HepG2 (cell line): Measurements from ENCODE around the gene GRB2. TPM values are rescaled to one million over a fixed set of nuclear protein-coding genes. Genes with fewer than 3 reads are reported as not detected.
A peak's percentile ranks its signal among the peaks of the same experiment; 100 is the strongest.

Experiments used
- ARID5B ChIP-seq: IDR thresholded peaks from 2 replicates; pipeline ENCODE4 v1.4.0; 2020; ENCODE audit warnings: mild to moderate bottlenecking, missing genetic modification reagents
- BCL6 ChIP-seq: IDR thresholded peaks from 2 replicates; pipeline ENCODE4 v1.6.1; 2016; ENCODE audit warnings: missing genetic modification reagents, missing compliant biosample characterization
- BRF2 ChIP-seq: sonication (generic); formaldehyde crosslinking; IDR thresholded peaks from 2 replicates; pipeline ENCODE4 v1.8.1; 2022; ENCODE audit warnings: mild to moderate bottlenecking, missing genetic modification reagents
- CREB1 ChIP-seq, 2 experiments: fragments of 450-650 bp in 1 of 2; IDR thresholded peaks; 2 replicates each; pipeline ENCODE4 v1.6.1; 2016 to 2017; ENCODE audit warnings: control low read depth in 1 of 2, mild to moderate bottlenecking in 1 of 2, missing compliant biosample characterization in 1 of 2, missing genetic modification characterization in 1 of 2
- DMTF1 ChIP-seq: sonication (generic); formaldehyde crosslinking; IDR thresholded peaks from 2 replicates; pipeline ENCODE4 v1.4.0; 2020; ENCODE audit warnings: mild to moderate bottlenecking, missing genetic modification reagents
- ESRRA ChIP-seq: sonication (generic); formaldehyde crosslinking; IDR thresholded peaks from 2 replicates; pipeline ENCODE4 v1.5.1; 2020; ENCODE audit warnings: mild to moderate bottlenecking, low read depth, missing genetic modification reagents
- FOXK2 ChIP-seq: fragments of 450-650 bp; IDR thresholded peaks from 2 replicates; pipeline ENCODE4 v1.6.1; 2016
- LBX2 ChIP-seq: sonication (generic); formaldehyde crosslinking; IDR thresholded peaks from 2 replicates; pipeline ENCODE4 v1.5.0; 2020; ENCODE audit warnings: missing genetic modification reagents, mild to moderate bottlenecking, borderline replicate concordance
- NAIF1 ChIP-seq: sonication (generic); formaldehyde crosslinking; IDR thresholded peaks from 2 replicates; pipeline ENCODE4 v1.5.0; 2020; ENCODE audit warnings: mild to moderate bottlenecking, missing genetic modification reagents, borderline replicate concordance
- SAP130 ChIP-seq: IDR thresholded peaks from 2 replicates; pipeline ENCODE4 v1.6.1; 2016; ENCODE audit warnings: low read depth
- SIN3A ChIP-seq: IDR thresholded peaks from 2 replicates; pipeline ENCODE4 v1.6.1; 2011; ENCODE audit warnings: low read depth, mild to moderate bottlenecking, control low read depth, low read length, borderline replicate concordance
- SP4 ChIP-seq: sonication (generic); formaldehyde crosslinking; IDR thresholded peaks from 2 replicates; pipeline ENCODE4 v1.8.1; 2023; ENCODE audit warnings: mild to moderate bottlenecking, missing genetic modification reagents
- SRSF4 ChIP-seq: fragments of 200-400 bp; formaldehyde crosslinking; IDR thresholded peaks from one replicate; pipeline ENCODE4 v1.6.1; 2018; ENCODE audit warnings: mild to moderate bottlenecking, low read depth, low read length, moderate library complexity; ENCODE audit not compliant: poor library complexity, severe bottlenecking
- THRA ChIP-seq: sonication (generic); formaldehyde crosslinking; IDR thresholded peaks from 2 replicates; pipeline ENCODE4 v1.4.0; 2020; ENCODE audit warnings: missing genetic modification reagents, borderline replicate concordance
- THYN1 ChIP-seq: sonication (generic); formaldehyde crosslinking; IDR thresholded peaks from 2 replicates; pipeline ENCODE4 v1.8.1; 2023; ENCODE audit warnings: low read depth, mild to moderate bottlenecking, moderate library complexity, missing genetic modification reagents, borderline replicate concordance
- ZFX ChIP-seq: sonication (generic); formaldehyde crosslinking; IDR thresholded peaks from 2 replicates; pipeline ENCODE4 v1.4.0; 2020; ENCODE audit warnings: mild to moderate bottlenecking, low read depth, missing genetic modification reagents, moderate library complexity
- ZNF12 ChIP-seq: sonication (generic); formaldehyde crosslinking; IDR thresholded peaks from 2 replicates; pipeline ENCODE4 v1.5.0; 2020; ENCODE audit warnings: missing genetic modification reagents
- ZNF563 ChIP-seq: sonication (generic); formaldehyde crosslinking; IDR thresholded peaks from 2 replicates; pipeline ENCODE4 v1.8.0; 2022; ENCODE audit warnings: mild to moderate bottlenecking, moderate library complexity, missing genetic modification reagents
- ZNF772 ChIP-seq: sonication (generic); formaldehyde crosslinking; IDR thresholded peaks from 2 replicates; pipeline ENCODE4 v1.5.0; 2020; ENCODE audit warnings: mild to moderate bottlenecking, missing genetic modification reagents
- ZNF773 ChIP-seq: sonication (generic); formaldehyde crosslinking; IDR thresholded peaks from 2 replicates; pipeline ENCODE4 v1.4.0; 2020; ENCODE audit warnings: missing genetic modification reagents, borderline replicate concordance
- polyA plus RNA-seq, 8 experiments: library from polyadenylated mRNA; depleted of rRNA in 3 of 8; stranded (reverse) in 7 of 8; unstranded in 1 of 8; fragments of >200 nt; fragmentation: Illumina TruSeq in 4 of 8; extraction: Trizol in 4 of 8; gene quantifications; 2 replicates each; pipeline versions ENCODE4 v1.2.1 to v1.2.3, GENCODE V29; 2011 to 2016; ENCODE audit warnings: low read depth in 4 of 8, missing spikeins in 1 of 8, mixed read lengths in 1 of 8; ENCODE audit not compliant: insufficient read depth in 1 of 8
- total RNA-seq, 5 experiments: library from RNA; depleted of rRNA; stranded (reverse); fragments of >200 nt; fragmentation: Illumina TruSeq; extraction: Trizol; gene quantifications; 2 replicates each; pipeline ENCODE4 v1.2.3, GENCODE V29; 2016; ENCODE audit warnings: low read depth in 1 of 5

GRB2 gene
- total and polyA plus RNA-seq, 2 of the 13 experiments (the other 11 are each of a cell fraction or from before 2014, with no cell fraction given), result 84.6 to 92.3 TPM

- no peak for TF ChIP-seq ARID5B (CRISPR knock-in tag)
- 0 out of 2 replicates have a peak, but pooled peaks have one; percentile 6 for TF ChIP-seq ZFX
- no peak for TF ChIP-seq SP4 (CRISPR knock-in tag)
- TF ChIP-seq SAP130 (CRISPR knock-in tag), result no peak
- no peak for TF ChIP-seq SRSF4
- no peak for TF ChIP-seq LBX2 (CRISPR knock-in tag)
- TF ChIP-seq ZNF773 (CRISPR knock-in tag), result no peak
- TF ChIP-seq ZNF772 (CRISPR knock-in tag), result no peak
- TF ChIP-seq BCL6 (CRISPR knock-in tag), result no peak
- TF ChIP-seq SIN3A, result 0 out of 2 replicates have a peak, but pooled peaks have one; percentile 21
- TF ChIP-seq ZNF12 (CRISPR knock-in tag), result no peak
- no peak for TF ChIP-seq FOXK2
- TF ChIP-seq THRA, result no peak
- peak; percentile 46; the same call in 1 of the 2 replicates for TF ChIP-seq CREB1 (IDR thresholded peaks at IDR 0.05)
- 0 out of 2 replicates have a peak, but pooled peaks have one; percentile 8 for TF ChIP-seq CREB1 (CRISPR knock-in tag; IDR thresholded peaks at IDR 0.05)
- TF ChIP-seq DMTF1 (CRISPR knock-in tag), result no peak
- no peak for TF ChIP-seq THYN1 (CRISPR knock-in tag)
- TF ChIP-seq ESRRA (CRISPR knock-in tag), result peak; percentile 11; the same call in 1 of the 2 replicates
- 0 out of 2 replicates have a peak, but pooled peaks have one; percentile 1 for TF ChIP-seq ZNF563 (CRISPR knock-in tag)
- TF ChIP-seq BRF2 (CRISPR knock-in tag), result no peak
- TF ChIP-seq NAIF1 (CRISPR knock-in tag), result no peak
These were observed 630 bp downstream of the GRB2 start (continued) for GRCh38 chr17:75404731-75405364.
